Spleen (tissue), 11 donors: ENCODE data around the gene MYLK. TPM values are rescaled to one million over a fixed set of nuclear protein-coding genes. Genes with fewer than 3 reads are reported as not detected.

Experiments used
- DNase-seq: peaks from one replicate; pipeline ENCODE4 v3.0.0-alpha.2; 2020
- H3K27ac ChIP-seq, 8 donors: fragments of 200-600 bp; sonication (generic) in 7 of 8; 1 replicate in 4 of 8; 2 replicates in 4 of 8; pipeline versions ENCODE4 v1.5.0 to v1.8.0; 2016 to 2021; ENCODE audit warnings: inconsistent platforms in 4 of 8, mild to moderate bottlenecking in 4 of 8, moderate library complexity in 1 of 8
- H3K27me3 ChIP-seq, 7 donors: fragments of 200-600 bp; sonication (generic) in 6 of 7; replicated peaks in 1 of 7; 1 replicate in 4 of 7; 2 replicates in 3 of 7; pipeline versions ENCODE4 v1.5.0 to v1.8.0; 2016 to 2021; ENCODE audit warnings: inconsistent platforms in 3 of 7, mild to moderate bottlenecking in 1 of 7
- H3K36me3 ChIP-seq, 6 donors: fragments of 200-600 bp; sonication (generic) in 5 of 6; 1 replicate in 4 of 6; 2 replicates in 2 of 6; pipeline versions ENCODE4 v1.5.0 to v1.8.0; 2016 to 2021; ENCODE audit warnings: inconsistent platforms in 2 of 6
- H3K4me1 ChIP-seq, 6 donors: fragments of 200-600 bp; sonication (generic) in 5 of 6; 1 replicate in 3 of 6; 2 replicates in 3 of 6; pipeline versions ENCODE4 v1.5.0 to v1.8.0; 2016 to 2021; ENCODE audit warnings: inconsistent platforms in 3 of 6
- H3K4me3 ChIP-seq, 8 donors: fragments of 200-600 bp; sonication (generic) in 7 of 8; 1 replicate in 4 of 8; 2 replicates in 4 of 8; pipeline versions ENCODE4 v1.5.0 to v1.8.0; 2016 to 2021; ENCODE audit warnings: inconsistent platforms in 4 of 8, mild to moderate bottlenecking in 4 of 8, moderate library complexity in 2 of 8
- H3K9me3 ChIP-seq, 8 donors: fragments of 200-600 bp; sonication (generic) in 7 of 8; 1 replicate in 4 of 8; 2 replicates in 4 of 8; pipeline versions ENCODE4 v1.5.0 to v1.8.0; 2016 to 2021; ENCODE audit warnings: inconsistent platforms in 4 of 8
- CTCF ChIP-seq, 11 experiments: fragments of 200-600 bp in 7 of 11; fragments of 450-650 bp in 4 of 11; sonication (generic) in 4 of 11; IDR thresholded peaks in 8 of 11; conservative IDR thresholded peaks in 3 of 11; 1 replicate in 7 of 11; 2 replicates in 4 of 11; pipeline versions ENCODE4 v1.4.0 to v1.8.0; 2016 to 2021; ENCODE audit warnings: antibody characterized with exemption in 11 of 11, inconsistent platforms in 4 of 11, mild to moderate bottlenecking in 1 of 11
- POLR2A ChIP-seq, 3 donors: fragments of 450-650 bp; IDR thresholded peaks; one replicate each; pipeline ENCODE4 v1.5.1; 2017; ENCODE audit warnings: antibody characterized with exemption in 3 of 3, mild to moderate bottlenecking in 1 of 3
- POLR2AphosphoS5 ChIP-seq, 3 donors: sonication (generic); formaldehyde crosslinking; IDR thresholded peaks; one replicate each; pipeline ENCODE4 v1.5.1; 2017; ENCODE audit warnings: antibody characterized with exemption in 3 of 3
- WGBS, 5 donors: extraction: QIAGEN DNeasy Blood & Tissue Kit in 3 of 5; methylation state at CpG; one replicate each; pipeline versions ENCODE4 v1.1.5 to v1.1.7; 2013 to 2018; 5-methylcytosine and 5-hydroxymethylcytosine counted together
- intact Hi-C: fragments of 100-400 bp; cut with DNase I; formaldehyde crosslinking; loops from one replicate; pipeline ENCODE4 v1.15.0; 2023; ENCODE audit warnings: low total_unique reads
- polyA plus RNA-seq, 3 donors: library from polyadenylated mRNA; stranded (reverse); fragments of 200-250 nt; gene quantifications; one replicate each; pipeline ENCODE4 v1.2.1, GENCODE V29; 2013
- total RNA-seq, 7 donors: library from RNA; depleted of rRNA in 3 of 7; stranded (reverse); fragments of >200 nt in 3 of 7; fragmentation: NEBNext Ultra II Directional in 4 of 7; extraction: Animal tissue kit (Norgen Biotek cat#: 25700) in 4 of 7; gene quantifications; one replicate each; pipeline versions ENCODE4 v1.1.0 to v1.2.1, GENCODE V29; 2016 to 2021
- donor health status: healthy with polysubstance abuse.
- donor health status: DM: no; HTN: no; CAD: no; lungs with moderate emphysema.
- donor health status: DM: no; HTN: no; CAD: no.
- donor health status: Bipolar disorder and iron deficiency.
- donor health status: healthy.
- donor health status: DM: no; HTN: no; CAD: no.
- donor health status: DM: yes; HTN: yes; CAD: no.

Gene MYLK
- total and polyA plus RNA-seq, 10 donors: 11.1 to 343 (median 154) TPM

- no peaks in the 10 kb centered on the region for H3K4me1 ChIP-seq
- intact Hi-C loops: no loop called here
- H3K27me3 ChIP-seq: no peaks in the 10 kb centered on the region
- H3K4me3 ChIP-seq: no peak overlapping the region
- H3K27ac ChIP-seq: no peak overlapping the region
- 82 to 95% (median 89%) methylated on average over 2 of the region's 2 CpGs for whole genome bisulfite sequencing, 5 donors
- no peaks in the 10 kb centered on the region for H3K9me3 ChIP-seq
- DNase-seq: no peak
- no peak for TF ChIP-seq CTCF (IDR thresholded peaks at IDR 0.05 in 8 of 11, conservative IDR thresholded peaks at IDR 0.05 in 3 of 11)
- no peak for TF ChIP-seq POLR2AphosphoS5 (IDR thresholded peaks at IDR 0.05)
- no peak for TF ChIP-seq POLR2A (IDR thresholded peaks at IDR 0.05)
- H3K36me3 ChIP-seq: peaks cover 0 to 5% (median under 1%) of the 10 kb centered on the region in 6 donors
These were observed 25.7 kb upstream of the MYLK start for GRCh38 chr3:123909785-123910184.

- no peak overlapping the region for H3K4me3 ChIP-seq
- no peaks in the 10 kb centered on the region for H3K36me3 ChIP-seq
- WGBS, 5 donors: 71 to 82% (median 75%) methylated on average over 2 of the region's 2 CpGs
- H3K27me3 ChIP-seq: no peaks in the 10 kb centered on the region
- TF ChIP-seq POLR2AphosphoS5 (IDR thresholded peaks at IDR 0.05): no peak
- TF ChIP-seq CTCF (IDR thresholded peaks at IDR 0.05 in 8 of 11, conservative IDR thresholded peaks at IDR 0.05 in 3 of 11): no peak
- TF ChIP-seq POLR2A (IDR thresholded peaks at IDR 0.05): no peak
- H3K4me1 ChIP-seq: no peaks in the 10 kb centered on the region
- H3K9me3 ChIP-seq: no peaks in the 10 kb centered on the region
- intact Hi-C loops: no loop called here
- no peak overlapping the region for H3K27ac ChIP-seq
- no peak for DNase-seq
These were observed 23.6 kb upstream of the MYLK start for GRCh38 chr3:123907720-123908119.

GRCh38 chr3:123899300-123899865 is 15.3 kb upstream of the MYLK start:
- 82 to 93% (median 88%) methylated on average over 5 of the region's 5 CpGs for WGBS, 5 donors
- no peak overlapping the region for H3K27ac ChIP-seq
- H3K4me1 ChIP-seq: no peaks in the 10 kb centered on the region
- no peaks in the 10 kb centered on the region for H3K36me3 ChIP-seq
- intact Hi-C loops: no loop called here
- peaks cover 0 to 3% (median under 1%) of the 10 kb centered on the region in 8 donors for H3K9me3 ChIP-seq
- H3K4me3 ChIP-seq: no peak overlapping the region
- H3K27me3 ChIP-seq: no peaks in the 10 kb centered on the region
- TF ChIP-seq POLR2AphosphoS5 (IDR thresholded peaks at IDR 0.05) (no peak), POLR2A (IDR thresholded peaks at IDR 0.05) (no peak), CTCF (IDR thresholded peaks at IDR 0.05 in 8 of 11, conservative IDR thresholded peaks at IDR 0.05 in 3 of 11) (no peak)
- DNase-seq: no peak

- Histone ChIP-seq H3K4me3 (no peak overlapping the region), H3K4me1 (no peaks in the 10 kb centered on the region), H3K27me3 (no peaks in the 10 kb centered on the region), H3K27ac (no peak overlapping the region), H3K9me3 (peaks cover 0 to 38% (median 34%) of the 10 kb centered on the region in 8 donors), H3K36me3 (no peaks in the 10 kb centered on the region)
- TF ChIP-seq POLR2AphosphoS5 (IDR thresholded peaks at IDR 0.05) (no peak), POLR2A (IDR thresholded peaks at IDR 0.05) (no peak), CTCF (IDR thresholded peaks at IDR 0.05 in 8 of 11, conservative IDR thresholded peaks at IDR 0.05 in 3 of 11) (no peak)
- intact Hi-C loops: no loop called here
- DNase-seq: no peak
- 88 to 100% (median 91%) methylated on average over 1 of the region's 1 CpG for WGBS, 5 donors
These were observed 8.9 kb upstream of the MYLK start for GRCh38 chr3:123893012-123893411.
